H9 (cell line): ENCODE measurements around the gene PRUNE2. TPM values are rescaled to one million over a fixed set of nuclear protein-coding genes. Genes with fewer than 3 reads are reported as not detected.
"Not testable (repeated sequence)": the region's sequence is repeated elsewhere in the genome, so short reads cannot be mapped to it uniquely, and the experiment has no call there.

ENCODE experiments used
- DNase-seq: peaks from one replicate; pipeline ENCODE4 v3.0.0-alpha.2; 2017
- H2AFZ ChIP-seq: one replicate; pipeline ENCODE4 v1.6.1; 2013; ENCODE audit warnings: mild to moderate bottlenecking, low read length, control low read depth, moderate library complexity
- H2AK5ac ChIP-seq: 2 replicates; pipeline ENCODE4 v1.6.1; 2013; ENCODE audit warnings: low read length, control low read depth, mixed read lengths; ENCODE audit not compliant: insufficient read length
- H2BK120ac ChIP-seq: one replicate; pipeline ENCODE4 v1.6.1; 2013; ENCODE audit warnings: low read depth, mild to moderate bottlenecking, low read length, control low read depth, inconsistent platforms; ENCODE audit not compliant: poor library complexity, severe bottlenecking
- H2BK12ac ChIP-seq: 2 replicates; pipeline ENCODE4 v1.6.1; 2013; ENCODE audit warnings: low read length, control low read depth, mixed read lengths, low read depth; ENCODE audit not compliant: insufficient read length
- H2BK15ac ChIP-seq: 2 replicates; pipeline ENCODE4 v1.6.1; 2013; ENCODE audit warnings: low read depth, low read length, control low read depth
- H2BK20ac ChIP-seq: one replicate; pipeline ENCODE4 v1.6.1; 2013; ENCODE audit warnings: low read depth, mild to moderate bottlenecking, low read length, control low read depth, inconsistent platforms; ENCODE audit not compliant: poor library complexity, severe bottlenecking
- H2BK5ac ChIP-seq: 2 replicates; pipeline ENCODE4 v1.6.1; 2013; ENCODE audit warnings: low read length, control low read depth, mixed read lengths; ENCODE audit not compliant: insufficient read length
- H3K14ac ChIP-seq: 2 replicates; pipeline ENCODE4 v1.6.1; 2013; ENCODE audit warnings: low read length, control low read depth; ENCODE audit not compliant: insufficient read depth
- H3K18ac ChIP-seq: 2 replicates; pipeline ENCODE4 v1.6.1; 2013; ENCODE audit warnings: low read depth, mild to moderate bottlenecking, mixed read lengths, low read length, control low read depth; ENCODE audit not compliant: insufficient read length
- H3K23ac ChIP-seq: 2 replicates; pipeline ENCODE4 v1.6.1; 2013; ENCODE audit warnings: low read length, control low read depth, mixed read lengths, low read depth; ENCODE audit not compliant: insufficient read length
- H3K23me2 ChIP-seq: 2 replicates; pipeline ENCODE4 v1.6.1; 2013; ENCODE audit warnings: low read depth, mild to moderate bottlenecking, mixed read lengths, low read length, control low read depth; ENCODE audit not compliant: insufficient read length, poor library complexity, severe bottlenecking
- H3K27ac ChIP-seq: 2 replicates; pipeline ENCODE4 v1.5.1; 2013; ENCODE audit warnings: low read length, control low read depth, mixed read lengths, low read depth; ENCODE audit not compliant: insufficient read length
- H3K27me3 ChIP-seq: 2 replicates; pipeline ENCODE4 v1.6.1; 2013; ENCODE audit warnings: low read length, control low read depth, inconsistent platforms; ENCODE audit not compliant: insufficient read depth
- H3K4ac ChIP-seq: 2 replicates; pipeline ENCODE4 v1.6.1; 2013; ENCODE audit warnings: low read depth, mild to moderate bottlenecking, control low read depth, inconsistent platforms, low read length, moderate library complexity
- H3K4me1 ChIP-seq: 2 replicates; pipeline ENCODE4 v1.6.1; 2013; ENCODE audit warnings: low read length, control low read depth, inconsistent platforms; ENCODE audit not compliant: insufficient read depth
- H3K4me2 ChIP-seq: 2 replicates; pipeline ENCODE4 v1.6.1; 2013; ENCODE audit warnings: low read length, control low read depth, mixed read lengths; ENCODE audit not compliant: insufficient read length, insufficient read depth
- H3K56ac ChIP-seq: 2 replicates; pipeline ENCODE4 v1.6.1; 2013; ENCODE audit warnings: low read depth, mild to moderate bottlenecking, mixed read lengths, low read length, control low read depth; ENCODE audit not compliant: insufficient read length
- H3K79me1 ChIP-seq: 2 replicates; pipeline ENCODE4 v1.6.1; 2013; ENCODE audit warnings: low read depth, mild to moderate bottlenecking, moderate library complexity, low read length, control low read depth, inconsistent platforms; ENCODE audit not compliant: insufficient read depth, poor library complexity, severe bottlenecking
- H3K79me2 ChIP-seq: 2 replicates; pipeline ENCODE4 v1.6.1; 2013; ENCODE audit warnings: low read length, control low read depth, inconsistent platforms; ENCODE audit not compliant: insufficient read depth
- H3K9ac ChIP-seq: 2 replicates; pipeline ENCODE4 v1.6.1; 2013; ENCODE audit warnings: low read length, control low read depth, mixed read lengths; ENCODE audit not compliant: insufficient read length; ENCODE audit errors: extremely low read depth
- H3K9me3 ChIP-seq: one replicate; pipeline ENCODE4 v1.6.1; 2013; ENCODE audit warnings: low read depth, low read length, inconsistent platforms; ENCODE audit not compliant: control insufficient read depth
- H3T11ph ChIP-seq: one replicate; pipeline ENCODE4 v1.6.1; 2013; ENCODE audit warnings: mild to moderate bottlenecking, low read length, control low read depth, inconsistent platforms
- H4K20me1 ChIP-seq: one replicate; pipeline ENCODE4 v1.6.1; 2013; ENCODE audit not compliant: control insufficient read depth, insufficient read length, insufficient read depth
- H4K5ac ChIP-seq: 2 replicates; pipeline ENCODE4 v1.6.1; 2013; ENCODE audit warnings: low read depth, mild to moderate bottlenecking, mixed read lengths, low read length, control low read depth; ENCODE audit not compliant: insufficient read length
- H4K8ac ChIP-seq: replicated peaks from 2 replicates; pipeline ENCODE4 v1.6.1; 2013; ENCODE audit warnings: low read length, control low read depth, mixed read lengths, low read depth; ENCODE audit not compliant: insufficient read length
- H4K91ac ChIP-seq: 2 replicates; pipeline ENCODE4 v1.6.1; 2013; ENCODE audit warnings: low read depth, mild to moderate bottlenecking, moderate library complexity, mixed read lengths, low read length, control low read depth; ENCODE audit not compliant: insufficient read length
- H3K27ac Mint-ChIP-seq, 3 experiments: 2 replicates in 2 of 3; 3 replicates in 1 of 3; pipeline ENCODE4 v1.8.0; 2020 to 2021; ENCODE audit warnings: mixed read lengths in 3 of 3, mild to moderate bottlenecking in 1 of 3, moderate library complexity in 1 of 3
- H3K27me3 Mint-ChIP-seq: 2 replicates; pipeline ENCODE4 v1.8.0; 2021; ENCODE audit warnings: low read depth, mild to moderate bottlenecking, moderate library complexity, mixed read lengths
- H3K36me3 Mint-ChIP-seq, 3 experiments: 2 replicates in 2 of 3; 3 replicates in 1 of 3; pipeline ENCODE4 v1.8.0; 2020 to 2021; ENCODE audit warnings: low read depth in 3 of 3, mixed read lengths in 3 of 3; ENCODE audit not compliant: insufficient read depth in 1 of 3
- H3K4me1 Mint-ChIP-seq, 2 experiments: 2 replicates each; pipeline ENCODE4 v1.8.0; 2020; ENCODE audit warnings: mixed read lengths in 2 of 2
- H3K4me3 Mint-ChIP-seq, 2 experiments: 2 replicates in 1 of 2; 3 replicates in 1 of 2; pipeline ENCODE4 v1.8.0; 2020 to 2021; ENCODE audit warnings: mild to moderate bottlenecking in 2 of 2, mixed read lengths in 2 of 2, moderate library complexity in 1 of 2
- H3K9me3 Mint-ChIP-seq, 2 experiments: 2 replicates in 1 of 2; 3 replicates in 1 of 2; pipeline ENCODE4 v1.8.0; 2020; ENCODE audit warnings: mild to moderate bottlenecking in 2 of 2, mixed read lengths in 2 of 2, moderate library complexity in 1 of 2
- WGBS: extraction: QIAGEN DNeasy Blood & Tissue Kit; methylation state at CpG from one replicate; pipeline ENCODE4 v1.1.7; 2013; ENCODE audit warnings: missing lambda C conversion rate, low lambda C conversion rate, mixed read lengths; ENCODE audit not compliant: insufficient read length; ENCODE audit errors: extremely low coverage; 5-methylcytosine and 5-hydroxymethylcytosine counted together
- total RNA-seq: library from RNA; stranded (reverse); gene quantifications from 2 replicates; pipeline ENCODE4 v1.2.1, GENCODE V29; 2021
- TF ChIP-seq, protein P1 (sequence below): fragments of 200-600 bp; sonication (generic); conservative IDR thresholded peaks from 3 replicates; pipeline ENCODE4 v1.8.0; 2021; ENCODE audit warnings: antibody characterized with exemption, mild to moderate bottlenecking

PRUNE2 gene
- total RNA-seq, 1 experiment from 2014 or later, result 12.1 TPM

DNA sequence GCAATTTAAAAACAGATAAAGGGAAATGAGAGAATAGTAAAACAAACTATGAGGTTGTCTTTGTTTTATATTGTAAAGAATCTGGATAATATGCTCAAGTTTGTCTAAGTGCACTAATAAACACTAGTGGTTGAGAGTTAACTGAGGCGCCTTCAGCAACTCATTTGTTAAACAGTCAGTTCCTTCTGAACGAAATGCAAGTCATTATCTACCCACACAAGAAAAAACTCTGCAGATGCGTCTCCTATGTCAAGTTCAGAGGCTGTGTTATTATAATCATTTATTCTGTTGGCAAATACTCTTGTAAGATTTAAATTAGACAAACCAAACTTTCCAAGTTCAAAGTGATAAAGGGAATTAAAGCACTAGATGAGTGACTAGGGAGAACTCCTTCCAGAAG is 162.0 kb downstream of the PRUNE2 start:
- H2BK5ac ChIP-seq, result no peak overlapping the region
- no peak overlapping the region for H3K23ac ChIP-seq
- no peak overlapping the region for H3K18ac ChIP-seq
- H3K79me1 ChIP-seq, result no peaks in the 10 kb centered on the region
- H3K4ac ChIP-seq, result no peak overlapping the region
- H3K9me3 Mint-ChIP-seq, result peaks cover 0 to 6% of the 10 kb centered on the region in 2 experiments; a peak in 2 of 5 replicates
- H3K27ac Mint-ChIP-seq, result no peak overlapping the region
- H2AK5ac ChIP-seq, result no peak overlapping the region
- no peak overlapping the region for H4K8ac ChIP-seq
- H2BK12ac ChIP-seq, result no peak overlapping the region
- TF ChIP-seq, protein P1, sequence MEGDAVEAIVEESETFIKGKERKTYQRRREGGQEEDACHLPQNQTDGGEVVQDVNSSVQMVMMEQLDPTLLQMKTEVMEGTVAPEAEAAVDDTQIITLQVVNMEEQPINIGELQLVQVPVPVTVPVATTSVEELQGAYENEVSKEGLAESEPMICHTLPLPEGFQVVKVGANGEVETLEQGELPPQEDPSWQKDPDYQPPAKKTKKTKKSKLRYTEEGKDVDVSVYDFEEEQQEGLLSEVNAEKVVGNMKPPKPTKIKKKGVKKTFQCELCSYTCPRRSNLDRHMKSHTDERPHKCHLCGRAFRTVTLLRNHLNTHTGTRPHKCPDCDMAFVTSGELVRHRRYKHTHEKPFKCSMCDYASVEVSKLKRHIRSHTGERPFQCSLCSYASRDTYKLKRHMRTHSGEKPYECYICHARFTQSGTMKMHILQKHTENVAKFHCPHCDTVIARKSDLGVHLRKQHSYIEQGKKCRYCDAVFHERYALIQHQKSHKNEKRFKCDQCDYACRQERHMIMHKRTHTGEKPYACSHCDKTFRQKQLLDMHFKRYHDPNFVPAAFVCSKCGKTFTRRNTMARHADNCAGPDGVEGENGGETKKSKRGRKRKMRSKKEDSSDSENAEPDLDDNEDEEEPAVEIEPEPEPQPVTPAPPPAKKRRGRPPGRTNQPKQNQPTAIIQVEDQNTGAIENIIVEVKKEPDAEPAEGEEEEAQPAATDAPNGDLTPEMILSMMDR, result no peak
- H3K27me3 ChIP-seq, result no peaks in the 10 kb centered on the region
- H4K5ac ChIP-seq, result no peak overlapping the region
- H3K23me2 ChIP-seq, result no peaks in the 10 kb centered on the region
- H3K4me3 Mint-ChIP-seq, result no peak overlapping the region
- H3K79me2 ChIP-seq, result no peaks in the 10 kb centered on the region
- H3T11ph ChIP-seq, result no peak overlapping the region
- H3K9me3 ChIP-seq, result no peaks in the 10 kb centered on the region
- no peak overlapping the region for H3K14ac ChIP-seq
- no peak for DNase-seq
- no peak overlapping the region for H3K4me2 ChIP-seq
- no CpG with 5 or more reads among the region's 3 CpGs for WGBS
- no peak overlapping the region for H2BK120ac ChIP-seq
- H2AFZ ChIP-seq, result no peak overlapping the region
- H3K36me3 Mint-ChIP-seq, result peaks cover 0 to 4% (median 0%) of the 10 kb centered on the region in 3 experiments; a peak in 1 of 7 replicates
- no peak overlapping the region for H3K56ac ChIP-seq
- no peak overlapping the region for H3K27ac ChIP-seq
- H3K27me3 Mint-ChIP-seq, result peaks cover 2% of the 10 kb centered on the region; the same call in 1 of the 2 replicates
- no peak overlapping the region for H3K9ac ChIP-seq
- H2BK15ac ChIP-seq, result no peak overlapping the region
- H4K91ac ChIP-seq, result no peak overlapping the region
- no peaks in the 10 kb centered on the region; the same call in 1 of the 2 replicates for H3K4me1 ChIP-seq
- peaks cover 5 to 7% of the 10 kb centered on the region in 2 experiments; a peak in 3 of 4 replicates for H3K4me1 Mint-ChIP-seq
- no peak overlapping the region for H2BK20ac ChIP-seq
- no peaks in the 10 kb centered on the region for H4K20me1 ChIP-seq

DNA sequence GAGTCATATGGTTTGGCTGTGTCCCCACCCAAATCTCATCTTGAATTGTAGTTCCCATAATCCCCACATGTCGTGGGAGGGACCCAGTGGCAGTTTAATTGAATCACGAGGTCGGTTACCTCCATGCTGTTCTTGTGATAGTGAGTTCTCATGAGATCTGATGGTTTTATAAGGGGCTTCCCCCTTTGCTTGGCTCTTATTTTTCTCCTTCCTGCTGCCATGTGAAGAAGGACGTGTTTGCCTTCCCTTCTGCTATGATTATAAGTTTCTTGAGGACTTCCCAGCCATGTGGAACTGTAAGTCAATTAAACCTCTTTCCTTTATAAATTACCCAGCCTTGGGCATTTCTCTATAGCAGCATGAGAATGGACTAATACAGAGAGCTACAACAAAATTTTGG is 163.0 kb downstream of the PRUNE2 start:
- H3K4me1 Mint-ChIP-seq, H4K8ac ChIP-seq, DNase-seq, H3T11ph ChIP-seq, H4K20me1 ChIP-seq, H2BK120ac ChIP-seq, H3K23ac ChIP-seq, H2AK5ac ChIP-seq, H3K9ac ChIP-seq, H3K36me3 Mint-ChIP-seq, H3K27me3 ChIP-seq, H3K79me2 ChIP-seq, H3K27ac Mint-ChIP-seq, H2BK5ac ChIP-seq, H3K4me3 Mint-ChIP-seq, H3K14ac ChIP-seq, H3K27me3 Mint-ChIP-seq, H2BK20ac ChIP-seq, H3K4me1 ChIP-seq, H3K23me2 ChIP-seq, H3K4ac ChIP-seq, H2AFZ ChIP-seq, H3K56ac ChIP-seq, H2BK15ac ChIP-seq, H3K79me1 ChIP-seq, H3K4me2 ChIP-seq, H2BK12ac ChIP-seq, H3K9me3 Mint-ChIP-seq, H3K9me3 ChIP-seq, H3K18ac ChIP-seq, H4K5ac ChIP-seq, H4K91ac ChIP-seq, H3K27ac ChIP-seq: not testable (repeated sequence)
- WGBS, result no CpG with 5 or more reads among the region's 4 CpGs
